ENCODE results near the gene TP53RK. TPM values are rescaled to one million over a fixed set of nuclear protein-coding genes. Genes with fewer than 3 reads are reported as not detected.

TP53RK gene
- total and polyA plus RNA-seq, 2 experiments from 2014 or later = 24.2 to 26.0 TPM

DNA sequence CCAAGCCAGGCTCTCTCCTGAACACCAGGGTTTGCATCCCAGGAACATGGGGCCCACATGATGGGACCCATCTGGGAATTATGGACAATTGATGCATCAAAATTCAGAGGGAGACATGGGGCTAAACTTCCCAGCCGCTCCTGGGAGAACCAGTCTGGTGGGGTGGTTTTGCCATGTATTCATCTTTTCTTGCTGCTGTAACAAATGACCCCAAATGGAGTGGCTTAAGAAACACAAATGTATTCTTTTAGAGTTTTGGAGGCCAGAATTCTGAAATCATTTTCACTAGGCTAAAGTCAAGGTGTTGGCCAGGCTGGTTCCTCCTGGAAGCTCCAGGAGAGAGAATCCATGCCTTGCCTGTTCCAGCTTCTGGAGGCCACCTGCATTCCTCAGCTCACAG, 44.5 kb downstream of the TP53RK start:
- ATAC-seq (no peak), DNase-seq (ENCODE audit: low spot score) (no peak)
- TF ChIP-seq ZNF114 (CRISPR knock-in tag; IDR thresholded peaks at IDR 0.05) (no peak), NANOG (IDR thresholded peaks at IDR 0.05; ENCODE audit: borderline replicate concordance) (no peak), CREB1 (CRISPR knock-in tag; IDR thresholded peaks at IDR 0.05; ENCODE audit: low read depth) (no peak), EZH2phosphoT487 (IDR thresholded peaks at IDR 0.05; ENCODE audit: unreplicated experiment) (no peak), STAT1 (IDR thresholded peaks at IDR 0.05; ENCODE audit: unreplicated experiment) (no peak), POLR2AphosphoS5 (IDR thresholded peaks at IDR 0.05; ENCODE audit: low read depth) (no peak)
- TF ChIP-seq, protein P1, sequence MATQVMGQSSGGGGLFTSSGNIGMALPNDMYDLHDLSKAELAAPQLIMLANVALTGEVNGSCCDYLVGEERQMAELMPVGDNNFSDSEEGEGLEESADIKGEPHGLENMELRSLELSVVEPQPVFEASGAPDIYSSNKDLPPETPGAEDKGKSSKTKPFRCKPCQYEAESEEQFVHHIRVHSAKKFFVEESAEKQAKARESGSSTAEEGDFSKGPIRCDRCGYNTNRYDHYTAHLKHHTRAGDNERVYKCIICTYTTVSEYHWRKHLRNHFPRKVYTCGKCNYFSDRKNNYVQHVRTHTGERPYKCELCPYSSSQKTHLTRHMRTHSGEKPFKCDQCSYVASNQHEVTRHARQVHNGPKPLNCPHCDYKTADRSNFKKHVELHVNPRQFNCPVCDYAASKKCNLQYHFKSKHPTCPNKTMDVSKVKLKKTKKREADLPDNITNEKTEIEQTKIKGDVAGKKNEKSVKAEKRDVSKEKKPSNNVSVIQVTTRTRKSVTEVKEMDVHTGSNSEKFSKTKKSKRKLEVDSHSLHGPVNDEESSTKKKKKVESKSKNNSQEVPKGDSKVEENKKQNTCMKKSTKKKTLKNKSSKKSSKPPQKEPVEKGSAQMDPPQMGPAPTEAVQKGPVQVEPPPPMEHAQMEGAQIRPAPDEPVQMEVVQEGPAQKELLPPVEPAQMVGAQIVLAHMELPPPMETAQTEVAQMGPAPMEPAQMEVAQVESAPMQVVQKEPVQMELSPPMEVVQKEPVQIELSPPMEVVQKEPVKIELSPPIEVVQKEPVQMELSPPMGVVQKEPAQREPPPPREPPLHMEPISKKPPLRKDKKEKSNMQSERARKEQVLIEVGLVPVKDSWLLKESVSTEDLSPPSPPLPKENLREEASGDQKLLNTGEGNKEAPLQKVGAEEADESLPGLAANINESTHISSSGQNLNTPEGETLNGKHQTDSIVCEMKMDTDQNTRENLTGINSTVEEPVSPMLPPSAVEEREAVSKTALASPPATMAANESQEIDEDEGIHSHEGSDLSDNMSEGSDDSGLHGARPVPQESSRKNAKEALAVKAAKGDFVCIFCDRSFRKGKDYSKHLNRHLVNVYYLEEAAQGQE (IDR thresholded peaks at IDR 0.05; ENCODE audit: unreplicated experiment) = no peak
- TF ChIP-seq, protein P2, sequence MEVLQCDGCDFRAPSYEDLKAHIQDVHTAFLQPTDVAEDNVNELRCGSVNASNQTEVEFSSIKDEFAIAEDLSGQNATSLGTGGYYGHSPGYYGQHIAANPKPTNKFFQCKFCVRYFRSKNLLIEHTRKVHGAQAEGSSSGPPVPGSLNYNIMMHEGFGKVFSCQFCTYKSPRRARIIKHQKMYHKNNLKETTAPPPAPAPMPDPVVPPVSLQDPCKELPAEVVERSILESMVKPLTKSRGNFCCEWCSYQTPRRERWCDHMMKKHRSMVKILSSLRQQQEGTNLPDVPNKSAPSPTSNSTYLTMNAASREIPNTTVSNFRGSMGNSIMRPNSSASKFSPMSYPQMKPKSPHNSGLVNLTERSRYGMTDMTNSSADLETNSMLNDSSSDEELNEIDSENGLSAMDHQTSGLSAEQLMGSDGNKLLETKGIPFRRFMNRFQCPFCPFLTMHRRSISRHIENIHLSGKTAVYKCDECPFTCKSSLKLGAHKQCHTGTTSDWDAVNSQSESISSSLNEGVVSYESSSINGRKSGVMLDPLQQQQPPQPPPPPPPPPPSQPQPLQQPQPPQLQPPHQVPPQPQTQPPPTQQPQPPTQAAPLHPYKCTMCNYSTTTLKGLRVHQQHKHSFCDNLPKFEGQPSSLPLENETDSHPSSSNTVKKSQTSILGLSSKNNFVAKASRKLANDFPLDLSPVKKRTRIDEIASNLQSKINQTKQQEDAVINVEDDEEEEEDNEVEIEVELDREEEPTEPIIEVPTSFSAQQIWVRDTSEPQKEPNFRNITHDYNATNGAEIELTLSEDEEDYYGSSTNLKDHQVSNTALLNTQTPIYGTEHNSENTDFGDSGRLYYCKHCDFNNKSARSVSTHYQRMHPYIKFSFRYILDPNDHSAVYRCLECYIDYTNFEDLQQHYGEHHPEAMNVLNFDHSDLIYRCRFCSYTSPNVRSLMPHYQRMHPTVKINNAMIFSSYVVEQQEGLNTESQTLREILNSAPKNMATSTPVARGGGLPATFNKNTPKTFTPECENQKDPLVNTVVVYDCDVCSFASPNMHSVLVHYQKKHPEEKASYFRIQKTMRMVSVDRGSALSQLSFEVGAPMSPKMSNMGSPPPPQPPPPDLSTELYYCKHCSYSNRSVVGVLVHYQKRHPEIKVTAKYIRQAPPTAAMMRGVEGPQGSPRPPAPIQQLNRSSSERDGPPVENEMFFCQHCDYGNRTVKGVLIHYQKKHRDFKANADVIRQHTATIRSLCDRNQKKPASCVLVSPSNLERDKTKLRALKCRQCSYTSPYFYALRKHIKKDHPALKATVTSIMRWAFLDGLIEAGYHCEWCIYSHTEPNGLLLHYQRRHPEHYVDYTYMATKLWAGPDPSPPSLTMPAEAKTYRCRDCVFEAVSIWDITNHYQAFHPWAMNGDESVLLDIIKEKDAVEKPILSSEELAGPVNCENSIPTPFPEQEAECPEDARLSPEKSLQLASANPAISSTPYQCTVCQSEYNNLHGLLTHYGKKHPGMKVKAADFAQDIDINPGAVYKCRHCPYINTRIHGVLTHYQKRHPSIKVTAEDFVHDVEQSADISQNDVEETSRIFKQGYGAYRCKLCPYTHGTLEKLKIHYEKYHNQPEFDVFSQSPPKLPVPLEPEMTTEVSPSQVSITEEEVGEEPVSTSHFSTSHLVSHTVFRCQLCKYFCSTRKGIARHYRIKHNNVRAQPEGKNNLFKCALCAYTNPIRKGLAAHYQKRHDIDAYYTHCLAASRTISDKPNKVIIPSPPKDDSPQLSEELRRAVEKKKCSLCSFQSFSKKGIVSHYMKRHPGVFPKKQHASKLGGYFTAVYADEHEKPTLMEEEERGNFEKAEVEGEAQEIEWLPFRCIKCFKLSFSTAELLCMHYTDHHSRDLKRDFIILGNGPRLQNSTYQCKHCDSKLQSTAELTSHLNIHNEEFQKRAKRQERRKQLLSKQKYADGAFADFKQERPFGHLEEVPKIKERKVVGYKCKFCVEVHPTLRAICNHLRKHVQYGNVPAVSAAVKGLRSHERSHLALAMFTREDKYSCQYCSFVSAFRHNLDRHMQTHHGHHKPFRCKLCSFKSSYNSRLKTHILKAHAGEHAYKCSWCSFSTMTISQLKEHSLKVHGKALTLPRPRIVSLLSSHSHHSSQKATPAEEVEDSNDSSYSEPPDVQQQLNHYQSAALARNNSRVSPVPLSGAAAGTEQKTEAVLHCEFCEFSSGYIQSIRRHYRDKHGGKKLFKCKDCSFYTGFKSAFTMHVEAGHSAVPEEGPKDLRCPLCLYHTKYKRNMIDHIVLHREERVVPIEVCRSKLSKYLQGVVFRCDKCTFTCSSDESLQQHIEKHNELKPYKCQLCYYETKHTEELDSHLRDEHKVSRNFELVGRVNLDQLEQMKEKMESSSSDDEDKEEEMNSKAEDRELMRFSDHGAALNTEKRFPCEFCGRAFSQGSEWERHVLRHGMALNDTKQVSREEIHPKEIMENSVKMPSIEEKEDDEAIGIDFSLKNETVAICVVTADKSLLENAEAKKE (CRISPR knock-in tag; IDR thresholded peaks at IDR 0.05) = no peak
- peaks cover 18% of the 10 kb centered on the region for H3K4me1 Mint-ChIP-seq
- no peaks in the 10 kb centered on the region for H3K9me3 Mint-ChIP-seq
- Histone ChIP-seq H3K27ac (ENCODE audit: low read depth) (no peak overlapping the region), H3K27me3 (ENCODE audit: insufficient read depth) (peaks cover 8% of the 10 kb centered on the region; the same call in 1 of the 2 replicates), H3K36me3 (ENCODE audit: insufficient read depth) (no peaks in the 10 kb centered on the region), H3K9me2 (ENCODE audit: insufficient read depth) (no peaks in the 10 kb centered on the region), H3K4me3 (no peak overlapping the region), H3F3A (replicated peaks; ENCODE audit: low read depth) (no peaks in the 10 kb centered on the region), H4K20me1 (replicated peaks; ENCODE audit: insufficient read depth) (no peaks in the 10 kb centered on the region; the same call in 1 of the 2 replicates), H3K4me2 (no peak overlapping the region), H3K79me2 (replicated peaks; ENCODE audit: insufficient read depth) (no peaks in the 10 kb centered on the region), H2AFZ (no peak overlapping the region), H3K4me1 (ENCODE audit: insufficient read depth) (no peaks in the 10 kb centered on the region)
- no peak overlapping the region for H3K4me3 Mint-ChIP-seq
- peaks cover 11% of the 10 kb centered on the region for H3K27me3 Mint-ChIP-seq (ENCODE audit: insufficient read depth, low read depth, poor library complexity)
- no peak overlapping the region for H3K27ac Mint-ChIP-seq
- no peaks in the 10 kb centered on the region for H3K36me3 Mint-ChIP-seq (ENCODE audit: low read depth)
